ENCODE data around the gene KRTAP4-7.
"Not testable (repeated sequence)": the region's sequence is repeated elsewhere in the genome, so short reads cannot be mapped to it uniquely, and the experiment has no call there.

KRTAP4-7 gene

DNA sequence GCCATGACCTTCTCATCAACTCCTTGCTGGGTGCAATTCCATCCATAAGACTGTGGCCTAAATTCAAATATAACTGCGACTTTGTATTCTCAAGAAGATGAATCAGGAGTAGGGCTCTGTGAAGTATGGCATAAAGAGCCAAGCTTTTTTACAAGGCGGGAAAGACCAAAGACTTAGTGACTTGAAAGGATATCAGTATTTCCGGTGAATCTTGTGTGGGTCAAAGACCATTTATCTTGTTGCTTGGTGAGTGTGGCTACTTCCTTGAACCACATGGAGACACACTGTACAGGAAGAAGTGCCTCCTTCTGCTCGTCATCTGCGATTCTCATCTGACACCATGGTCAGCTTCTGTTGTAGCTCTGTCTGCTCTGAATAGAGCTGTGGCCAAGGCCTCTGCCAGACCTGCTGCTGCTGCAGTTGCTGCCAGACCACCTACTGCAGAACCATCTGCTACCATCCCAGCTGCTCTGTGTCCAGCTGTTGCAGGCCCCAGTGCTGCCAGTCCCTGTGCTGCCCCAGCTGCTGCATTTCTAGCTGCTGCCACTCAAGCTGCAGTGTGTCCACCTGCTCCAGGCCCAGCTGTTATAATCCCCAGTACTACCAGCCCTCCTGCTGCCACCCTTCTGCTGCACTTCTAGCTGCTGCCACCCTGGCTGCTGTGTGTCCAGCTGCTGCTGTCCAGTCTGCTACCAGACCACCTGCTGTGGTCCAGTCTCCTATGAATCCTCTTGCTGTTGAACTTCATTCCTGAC lies 12.2 kb upstream of the KRTAP4-7 start:
- TF ChIP-seq, protein P1, sequence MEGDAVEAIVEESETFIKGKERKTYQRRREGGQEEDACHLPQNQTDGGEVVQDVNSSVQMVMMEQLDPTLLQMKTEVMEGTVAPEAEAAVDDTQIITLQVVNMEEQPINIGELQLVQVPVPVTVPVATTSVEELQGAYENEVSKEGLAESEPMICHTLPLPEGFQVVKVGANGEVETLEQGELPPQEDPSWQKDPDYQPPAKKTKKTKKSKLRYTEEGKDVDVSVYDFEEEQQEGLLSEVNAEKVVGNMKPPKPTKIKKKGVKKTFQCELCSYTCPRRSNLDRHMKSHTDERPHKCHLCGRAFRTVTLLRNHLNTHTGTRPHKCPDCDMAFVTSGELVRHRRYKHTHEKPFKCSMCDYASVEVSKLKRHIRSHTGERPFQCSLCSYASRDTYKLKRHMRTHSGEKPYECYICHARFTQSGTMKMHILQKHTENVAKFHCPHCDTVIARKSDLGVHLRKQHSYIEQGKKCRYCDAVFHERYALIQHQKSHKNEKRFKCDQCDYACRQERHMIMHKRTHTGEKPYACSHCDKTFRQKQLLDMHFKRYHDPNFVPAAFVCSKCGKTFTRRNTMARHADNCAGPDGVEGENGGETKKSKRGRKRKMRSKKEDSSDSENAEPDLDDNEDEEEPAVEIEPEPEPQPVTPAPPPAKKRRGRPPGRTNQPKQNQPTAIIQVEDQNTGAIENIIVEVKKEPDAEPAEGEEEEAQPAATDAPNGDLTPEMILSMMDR (IDR thresholded peaks at IDR 0.05; ENCODE audit: low read depth, low read length): no peak
- H3K4me3 ChIP-seq (replicated peaks in 1 of 2; ENCODE audit: low read depth in 2 of 2, low read length in 2 of 2): no peak overlapping the region
- no peak for DNase-seq (ENCODE audit: low read depth in 2 of 2)

DNA sequence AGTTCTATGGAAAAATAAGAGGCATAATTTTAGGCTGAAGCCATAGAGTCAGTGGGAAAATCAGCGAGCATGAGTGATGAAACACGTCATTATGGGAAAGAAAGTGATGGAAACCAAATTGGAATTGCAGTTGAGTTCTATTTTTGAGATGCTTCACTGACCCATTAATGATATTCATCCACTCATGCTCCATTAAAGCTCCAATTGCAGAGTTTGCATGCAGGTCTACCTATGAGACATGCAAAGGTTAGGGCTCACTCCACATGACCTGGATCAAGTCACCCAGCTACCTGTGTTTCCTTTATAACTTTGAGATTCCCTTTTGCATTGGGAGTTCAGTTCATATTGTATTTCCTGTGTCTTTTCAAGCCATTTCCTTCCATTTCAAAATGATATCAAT lies 10.3 kb upstream of the KRTAP4-7 start:
- no peak overlapping the region for H3K4me3 ChIP-seq (replicated peaks in 1 of 2; ENCODE audit: low read depth in 2 of 2, low read length in 2 of 2)
- TF ChIP-seq, protein P1 (IDR thresholded peaks at IDR 0.05; ENCODE audit: low read depth, low read length): no peak
- no peak for DNase-seq (ENCODE audit: low read depth in 2 of 2)

DNA sequence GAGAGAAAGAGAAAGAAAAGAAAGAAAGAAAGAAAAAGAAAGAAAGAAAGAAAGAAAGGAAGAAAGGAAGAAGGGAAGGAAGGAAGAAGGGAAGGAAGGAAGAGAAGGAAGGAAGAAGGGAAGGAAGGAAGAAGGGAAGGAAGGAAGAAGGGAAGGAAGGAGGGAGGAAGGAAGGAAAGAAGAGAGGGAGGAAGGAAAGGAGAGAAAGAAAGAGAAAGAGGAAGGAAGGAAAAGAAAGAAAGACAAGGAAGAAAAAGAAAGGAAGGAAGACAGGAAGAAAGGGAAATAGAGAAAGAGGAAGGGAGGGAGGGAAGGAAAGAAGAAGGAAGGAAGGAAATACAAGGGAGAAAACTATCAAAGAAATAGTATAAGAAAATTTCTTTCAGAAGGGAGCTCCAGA lies 7.2 kb upstream of the KRTAP4-7 start:
- TF ChIP-seq, protein P1 (IDR thresholded peaks at IDR 0.05; ENCODE audit: low read depth, low read length): no peak
- no peak for DNase-seq (ENCODE audit: low read depth in 2 of 2)
- H3K4me3 ChIP-seq (replicated peaks in 1 of 2; ENCODE audit: low read depth in 2 of 2, low read length in 2 of 2): no peak overlapping the region

DNA sequence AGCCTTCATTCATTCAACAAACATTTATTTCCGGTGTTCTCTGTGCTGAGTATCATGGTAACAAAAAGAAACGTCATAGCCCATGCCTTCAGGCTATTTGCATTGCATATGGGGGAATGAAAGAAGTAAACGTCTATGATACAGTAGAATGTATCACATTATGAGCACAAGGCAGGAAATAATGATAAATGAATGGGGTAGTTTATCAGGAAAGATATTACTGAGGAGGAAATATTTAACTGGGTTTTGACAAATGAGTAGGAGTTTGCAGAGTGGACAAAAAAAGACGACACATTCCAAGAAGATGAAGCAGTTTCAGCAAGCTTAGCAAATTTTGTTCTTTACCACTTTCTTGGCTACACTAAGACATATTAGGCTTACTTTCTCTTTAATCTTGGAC lies 1.3 kb upstream of the KRTAP4-7 start:
- TF ChIP-seq, protein P1 (IDR thresholded peaks at IDR 0.05; ENCODE audit: low read depth, low read length): no peak
- no peak overlapping the region for H3K4me3 ChIP-seq (replicated peaks in 1 of 2; ENCODE audit: low read depth in 2 of 2, low read length in 2 of 2)
- DNase-seq (ENCODE audit: low read depth in 2 of 2): no peak

DNA sequence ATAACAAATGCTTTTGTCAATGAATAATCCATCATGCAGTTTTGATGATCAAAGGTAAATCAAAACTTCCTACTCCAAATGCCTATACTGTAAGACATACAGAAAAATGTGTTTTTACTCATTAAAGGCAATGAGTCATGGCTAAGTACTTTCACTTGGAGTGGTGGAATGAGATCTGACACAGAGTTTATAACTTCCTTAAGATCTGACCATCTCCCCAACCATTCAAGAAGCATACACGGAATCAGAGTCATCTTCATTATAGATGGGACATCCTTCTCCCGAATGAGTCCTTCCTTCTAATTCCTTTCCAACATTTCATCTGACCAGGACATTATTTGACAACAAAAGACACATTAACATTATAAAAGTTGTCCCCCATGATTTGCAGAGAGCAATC lies 523 bp upstream of the KRTAP4-7 start:
- not testable (repeated sequence) for DNase-seq (ENCODE audit: low read depth in 2 of 2); H3K4me3 ChIP-seq (replicated peaks in 1 of 2; ENCODE audit: low read depth in 2 of 2, low read length in 2 of 2)

DNA sequence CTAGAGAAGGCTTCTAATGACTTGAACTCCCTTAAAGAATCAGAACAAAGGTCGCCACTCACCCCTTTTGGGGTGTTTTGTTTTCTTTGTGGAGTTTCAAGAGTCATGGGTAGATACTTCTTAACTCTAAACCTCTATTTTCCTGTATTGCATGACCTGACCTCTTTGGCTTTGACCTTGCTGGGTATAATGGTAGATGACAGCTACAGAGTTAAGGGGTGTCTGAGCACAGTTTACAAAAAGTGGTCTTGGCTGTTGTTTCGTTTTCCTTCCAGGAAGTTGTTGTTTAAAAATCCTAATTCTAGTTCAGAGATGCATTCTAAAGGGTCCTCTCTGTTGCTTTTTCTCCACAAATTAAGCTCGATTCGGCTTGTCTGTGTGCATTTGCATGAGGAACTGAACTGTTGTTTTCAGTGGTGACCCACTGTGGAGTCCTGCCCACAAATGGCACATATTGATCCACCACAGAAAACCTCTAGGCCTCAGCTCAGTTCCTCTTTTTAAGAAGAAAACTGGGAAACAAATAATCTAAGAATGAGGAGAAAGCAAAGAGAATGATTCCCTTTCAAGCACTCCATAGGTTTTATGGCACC lies 4.9 kb downstream of the KRTAP4-7 start:
- not testable (repeated sequence) for H3K4me3 ChIP-seq (replicated peaks in 1 of 2; ENCODE audit: low read depth in 2 of 2, low read length in 2 of 2); DNase-seq (ENCODE audit: low read depth in 2 of 2)

DNA sequence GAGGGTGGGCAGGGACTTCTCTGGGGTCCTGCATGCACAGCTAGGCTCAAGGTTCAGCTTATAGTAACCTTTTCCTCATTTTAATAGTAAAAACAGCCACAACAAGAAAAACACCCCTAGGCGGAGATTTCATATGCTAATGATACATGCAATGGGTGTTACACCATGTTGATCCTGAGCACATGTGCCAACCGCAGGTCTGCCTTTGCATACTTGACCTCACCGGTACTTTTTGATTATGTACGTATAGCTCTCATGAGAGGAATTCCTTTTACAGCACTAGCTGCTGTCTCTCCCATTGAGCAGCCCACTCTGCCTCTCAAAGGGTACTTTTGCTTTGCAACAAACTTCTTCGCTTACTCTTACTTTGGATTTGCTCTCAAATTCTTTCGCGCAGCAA lies 12.1 kb downstream of the KRTAP4-7 start:
- TF ChIP-seq, protein P1 (IDR thresholded peaks at IDR 0.05; ENCODE audit: low read depth, low read length): no peak
- H3K4me3 ChIP-seq (replicated peaks in 1 of 2; ENCODE audit: low read depth in 2 of 2, low read length in 2 of 2): no peak overlapping the region
- DNase-seq (ENCODE audit: low read depth in 2 of 2): no peak

DNA sequence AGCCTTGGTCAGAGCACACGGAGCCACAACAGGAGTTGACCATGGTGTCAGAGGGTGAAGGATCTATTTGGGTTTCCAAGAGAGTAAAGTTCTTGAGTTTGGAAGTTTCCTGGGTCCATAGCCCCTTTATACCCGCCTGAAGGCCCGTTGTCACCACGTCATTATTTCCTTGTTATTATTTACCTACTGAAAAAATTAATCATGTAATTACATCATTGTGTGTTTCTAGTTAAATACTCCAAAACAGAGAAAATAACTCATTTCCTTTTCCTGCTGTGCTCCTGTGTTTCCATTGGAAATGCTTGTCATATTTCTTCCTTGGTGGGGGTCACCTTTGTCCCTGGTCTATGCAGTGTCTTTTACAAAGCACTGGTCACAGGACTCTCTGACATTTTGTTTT lies 14.1 kb downstream of the KRTAP4-7 start, which contains the start of gene KRTAP4-8:
TSS of gene KRTAP4-8 (minus strand) at position 101 of the 400 bp plus-strand sequence. CDS start at position 43, 58 bp downstream.
- H3K4me3 ChIP-seq (replicated peaks in 1 of 2; ENCODE audit: low read depth in 2 of 2, low read length in 2 of 2): no peak within 1 kb of the TSS
- TF ChIP-seq, protein P1 (IDR thresholded peaks at IDR 0.05; ENCODE audit: low read depth, low read length): no peak
- DNase-seq (ENCODE audit: low read depth in 2 of 2): no peak
